CD4-positive, CD25-positive, alpha-beta regulatory T cell (primary cell): ENCODE measurements around the gene SRRD. TPM values are rescaled to one million over a fixed set of nuclear protein-coding genes. Genes with fewer than 3 reads are reported as not detected.
A peak's percentile ranks its signal among the peaks of the same experiment; 100 is the strongest.

Source experiments
- ATAC-seq, 2 donors: fragments of 150-1000 bp; cut with Tn5 transposase; one replicate each; pipeline ENCODE4 v1.10.0; 2021; ENCODE audit warnings: low read depth in 2 of 2, moderate number of reproducible peaks in 2 of 2, moderate library complexity in 1 of 2
- DNase-seq, 3 donors: peaks; one replicate each; pipeline versions ENCODE4 v3.0.0 to v3.0.0-alpha.2; 2012 to 2022; ENCODE audit warnings: mixed read lengths in 1 of 3
- H3K27ac ChIP-seq: one replicate; pipeline ENCODE4 v1.7.0; 2013; ENCODE audit warnings: mild to moderate bottlenecking, low read length; ENCODE audit not compliant: insufficient read depth, poor library complexity, severe bottlenecking
- H3K27me3 ChIP-seq: one replicate; pipeline ENCODE4 v1.7.0; 2013; ENCODE audit warnings: low read length; ENCODE audit not compliant: control insufficient read depth, insufficient read depth
- H3K36me3 ChIP-seq: one replicate; pipeline ENCODE4 v1.7.0; 2013; ENCODE audit warnings: mild to moderate bottlenecking, low read length, moderate library complexity; ENCODE audit not compliant: control insufficient read depth, insufficient read depth
- H3K4me1 ChIP-seq: 2 replicates; pipeline ENCODE4 v1.7.0; 2013; ENCODE audit warnings: mild to moderate bottlenecking, low read length; ENCODE audit not compliant: insufficient read depth, control insufficient read depth, poor library complexity, severe bottlenecking
- H3K4me3 ChIP-seq: one replicate; pipeline ENCODE4 v1.7.0; 2013; ENCODE audit warnings: low read depth, mild to moderate bottlenecking, low read length, moderate library complexity
- H3K9me3 ChIP-seq, 2 experiments: 1 replicate in 1 of 2; 2 replicates in 1 of 2; pipeline ENCODE4 v1.7.0; 2013; ENCODE audit warnings: low read length in 2 of 2, mild to moderate bottlenecking in 1 of 2, moderate library complexity in 1 of 2; ENCODE audit not compliant: control insufficient read depth in 2 of 2
- H3K27ac Mint-ChIP-seq, 3 donors: one replicate each; pipeline ENCODE4 v1.8.0; 2020 to 2022; ENCODE audit warnings: mild to moderate bottlenecking in 3 of 3, mixed read lengths in 3 of 3, moderate library complexity in 2 of 3
- H3K27me3 Mint-ChIP-seq: one replicate; pipeline ENCODE4 v1.8.0; 2022; ENCODE audit warnings: mild to moderate bottlenecking, mixed read lengths
- H3K36me3 Mint-ChIP-seq: one replicate; pipeline ENCODE4 v1.8.0; 2020; ENCODE audit warnings: mixed read lengths
- H3K4me1 Mint-ChIP-seq, 4 donors: one replicate each; pipeline ENCODE4 v1.8.0; 2020 to 2022; ENCODE audit warnings: mixed read lengths in 4 of 4, mild to moderate bottlenecking in 1 of 4
- H3K4me3 Mint-ChIP-seq, 4 donors: one replicate each; pipeline ENCODE4 v1.8.0; 2020 to 2022; ENCODE audit warnings: mild to moderate bottlenecking in 4 of 4, mixed read lengths in 4 of 4, moderate library complexity in 3 of 4
- H3K9me3 Mint-ChIP-seq, 7 donors: one replicate each; pipeline ENCODE4 v1.8.0; 2020 to 2022; ENCODE audit warnings: mixed read lengths in 7 of 7, mild to moderate bottlenecking in 3 of 7, moderate library complexity in 2 of 7
- polyA plus RNA-seq, 4 donors: library from polyadenylated mRNA; unstranded; fragments of 300-500 nt; fragmentation: Illumina TruSeq; gene quantifications; one replicate each; pipeline ENCODE4 v1.2.3, GENCODE V29; 2021
- total RNA-seq: library from RNA; stranded (reverse); gene quantifications from one replicate; pipeline ENCODE4 v1.2.3, GENCODE V29; 2022

Gene SRRD
- total and polyA plus RNA-seq, 5 donors from 2014 or later, result 25.5 to 34.7 (median 27.3) TPM

GRCh38 chr22:26442086-26442756, 41.5 kb upstream of the SRRD start:
- no peak overlapping the region for H3K4me3 Mint-ChIP-seq
- no peaks in the 10 kb centered on the region for H3K27me3 Mint-ChIP-seq

GRCh38 chr22:26443901-26444690, 39.6 kb upstream of the SRRD start:
- no peaks in the 10 kb centered on the region for H3K27me3 Mint-ChIP-seq

More at GRCh38 chr22:26442086-26442756, 41.5 kb upstream of the SRRD start:
- Histone ChIP-seq H3K9me3 (no peaks in the 10 kb centered on the region), H3K27me3 (no peaks in the 10 kb centered on the region), H3K4me3 (no peak overlapping the region), H3K4me1 (no peaks in the 10 kb centered on the region), H3K36me3 (peaks cover 17% of the 10 kb centered on the region), H3K27ac (no peak overlapping the region)
- DNase-seq, result no peak
- Mint-ChIP-seq H3K9me3 (no peaks in the 10 kb centered on the region), H3K4me1 (peaks cover 4 to 10% (median 6%) of the 10 kb centered on the region in 4 donors), H3K27ac (no peak overlapping the region), H3K36me3 (no peaks in the 10 kb centered on the region)
- no peak for ATAC-seq

GRCh38 chr22:26444777-26445176, 38.9 kb upstream of the SRRD start:
- Histone ChIP-seq H3K27ac (no peak overlapping the region), H3K9me3 (no peaks in the 10 kb centered on the region), H3K27me3 (no peaks in the 10 kb centered on the region), H3K4me3 (no peak overlapping the region), H3K36me3 (peaks cover 12% of the 10 kb centered on the region), H3K4me1 (no peaks in the 10 kb centered on the region)
- no peaks in the 10 kb centered on the region for H3K9me3 Mint-ChIP-seq
- ATAC-seq (no peak), DNase-seq (no peak)
- no peaks in the 10 kb centered on the region for H3K36me3 Mint-ChIP-seq
- no peaks in the 10 kb centered on the region for H3K27me3 Mint-ChIP-seq
- H3K4me3 Mint-ChIP-seq, result no peak overlapping the region
- H3K27ac Mint-ChIP-seq, result peak overlapping the region in 1 of 3 donors; percentile 78
- peaks cover 0 to 5% (median 4%) of the 10 kb centered on the region in 4 donors for H3K4me1 Mint-ChIP-seq

More at GRCh38 chr22:26443901-26444690, 39.6 kb upstream of the SRRD start:
- H3K4me1 ChIP-seq, result no peaks in the 10 kb centered on the region
- peaks cover 12% of the 10 kb centered on the region for H3K36me3 ChIP-seq
- H3K27me3 ChIP-seq, result no peaks in the 10 kb centered on the region
- H3K9me3 ChIP-seq, result no peaks in the 10 kb centered on the region
- no peak overlapping the region for H3K4me3 ChIP-seq
- no peak overlapping the region for H3K27ac ChIP-seq
- Mint-ChIP-seq H3K36me3 (no peaks in the 10 kb centered on the region), H3K4me1 (peaks cover 0 to 5% (median 4%) of the 10 kb centered on the region in 4 donors), H3K4me3 (no peak overlapping the region), H3K27ac (peak overlapping the region in 2 of 3 donors; percentile 17 to 36), H3K9me3 (no peaks in the 10 kb centered on the region)
- DNase-seq, result no peak
- ATAC-seq, result no peak

GRCh38 chr22:26445577-26446275, 38.0 kb upstream of the SRRD start:
- no peak for DNase-seq
- peak overlapping the region in 1 of 3 donors; percentile 78 for H3K27ac Mint-ChIP-seq

GRCh38 chr22:26446808-26447515, 36.7 kb upstream of the SRRD start:
- H3K4me1 ChIP-seq, result no peaks in the 10 kb centered on the region
- no peaks in the 10 kb centered on the region for H3K9me3 ChIP-seq
- peaks cover 23% of the 10 kb centered on the region for H3K36me3 ChIP-seq
- H3K27me3 ChIP-seq, result no peaks in the 10 kb centered on the region
- no peak overlapping the region for H3K27ac ChIP-seq
- Mint-ChIP-seq H3K4me3 (no peak overlapping the region), H3K9me3 (no peaks in the 10 kb centered on the region), H3K4me1 (peaks cover 0 to 4% (median 3%) of the 10 kb centered on the region in 4 donors), H3K27me3 (no peaks in the 10 kb centered on the region), H3K36me3 (peaks cover 11% of the 10 kb centered on the region), H3K27ac (peak overlapping the region in 1 of 3 donors; percentile 66)
- no peak for DNase-seq
- no peak overlapping the region for H3K4me3 ChIP-seq
- no peak for ATAC-seq

More at GRCh38 chr22:26445577-26446275, 38.0 kb upstream of the SRRD start:
- H3K4me1 Mint-ChIP-seq, result peaks cover 0 to 4% (median 4%) of the 10 kb centered on the region in 4 donors
- no peak for ATAC-seq
- H3K36me3 ChIP-seq, result peaks cover 15% of the 10 kb centered on the region
- H3K9me3 ChIP-seq, result no peaks in the 10 kb centered on the region
- no peaks in the 10 kb centered on the region for H3K27me3 Mint-ChIP-seq
- no peak overlapping the region for H3K4me3 Mint-ChIP-seq
- no peaks in the 10 kb centered on the region for H3K9me3 Mint-ChIP-seq
- H3K4me1 ChIP-seq, result no peaks in the 10 kb centered on the region
- no peak overlapping the region for H3K27ac ChIP-seq
- peaks cover 3% of the 10 kb centered on the region for H3K36me3 Mint-ChIP-seq
- H3K27me3 ChIP-seq, result no peaks in the 10 kb centered on the region
- no peak overlapping the region for H3K4me3 ChIP-seq

GRCh38 chr22:26447584-26448329, 35.9 kb upstream of the SRRD start:
- H3K27me3 ChIP-seq, result no peaks in the 10 kb centered on the region
- peaks cover 26% of the 10 kb centered on the region for H3K36me3 ChIP-seq
- DNase-seq (no peak), ATAC-seq (no peak)
- H3K27ac ChIP-seq, result no peak overlapping the region
- H3K36me3 Mint-ChIP-seq, result peaks cover 19% of the 10 kb centered on the region
- no peak overlapping the region for H3K4me3 ChIP-seq
- peak overlapping the region in 2 of 3 donors; percentile 55 to 69 for H3K27ac Mint-ChIP-seq
- H3K4me1 ChIP-seq, result no peaks in the 10 kb centered on the region
- H3K4me1 Mint-ChIP-seq, result peaks cover 0 to 4% (median 3%) of the 10 kb centered on the region in 4 donors
- no peaks in the 10 kb centered on the region for H3K9me3 Mint-ChIP-seq
- H3K27me3 Mint-ChIP-seq, result no peaks in the 10 kb centered on the region
- no peaks in the 10 kb centered on the region for H3K9me3 ChIP-seq
- H3K4me3 Mint-ChIP-seq, result no peak overlapping the region
